Endothelial cell (in vitro differentiated cells): ENCODE results near the gene FBP2. TPM values are rescaled to one million over a fixed set of nuclear protein-coding genes. Genes with fewer than 3 reads are reported as not detected.

ENCODE experiments used
- DNase-seq: peaks from one replicate; pipeline ENCODE4 v3.0.0; 2021; ENCODE audit warnings: low spot score
- H3K27ac Mint-ChIP-seq: one replicate; pipeline ENCODE4 v1.8.0; 2021; ENCODE audit warnings: mixed read lengths, inconsistent platforms; ENCODE audit not compliant: unreplicated experiment
- H3K27me3 Mint-ChIP-seq: one replicate; pipeline ENCODE4 v1.8.0; 2021; ENCODE audit warnings: mild to moderate bottlenecking, moderate library complexity, mixed read lengths, inconsistent platforms; ENCODE audit not compliant: unreplicated experiment
- H3K36me3 Mint-ChIP-seq: one replicate; pipeline ENCODE4 v1.8.0; 2021; ENCODE audit warnings: mild to moderate bottlenecking, low read depth, mixed read lengths, inconsistent platforms; ENCODE audit not compliant: unreplicated experiment
- H3K4me1 Mint-ChIP-seq: one replicate; pipeline ENCODE4 v1.8.0; 2021; ENCODE audit warnings: mild to moderate bottlenecking, mixed read lengths, inconsistent platforms; ENCODE audit not compliant: unreplicated experiment
- H3K4me3 Mint-ChIP-seq: one replicate; pipeline ENCODE4 v1.8.0; 2021; ENCODE audit warnings: mild to moderate bottlenecking, mixed read lengths, inconsistent platforms; ENCODE audit not compliant: unreplicated experiment
- H3K9me3 Mint-ChIP-seq: one replicate; pipeline ENCODE4 v1.8.0; 2021; ENCODE audit warnings: mixed read lengths, inconsistent platforms; ENCODE audit not compliant: unreplicated experiment
- CTCF ChIP-seq: fragments of 200-600 bp; sonication (generic); IDR thresholded peaks from one replicate; pipeline ENCODE4 v1.5.0; 2021; ENCODE audit warnings: antibody characterized with exemption; ENCODE audit not compliant: unreplicated experiment
- total RNA-seq: library from RNA; stranded (reverse); fragmentation: NEBNext Ultra II Directional; extraction: Animal tissue kit (Norgen Biotek cat#: 25700); gene quantifications from one replicate; pipeline ENCODE4 v1.2.1, GENCODE V29; 2021; ENCODE audit not compliant: unreplicated experiment

FBP2 gene
- total RNA-seq, 1 donor from 2014 or later, result 0.28 TPM

- H3K27ac Mint-ChIP-seq, result no peak overlapping the region
- no peak for DNase-seq
- H3K9me3 Mint-ChIP-seq, result no peaks in the 10 kb centered on the region
- H3K36me3 Mint-ChIP-seq, result no peaks in the 10 kb centered on the region
- TF ChIP-seq CTCF, result no peak
- H3K4me1 Mint-ChIP-seq, result no peaks in the 10 kb centered on the region
- H3K4me3 Mint-ChIP-seq, result no peak overlapping the region
- H3K27me3 Mint-ChIP-seq, result peaks cover 1% of the 10 kb centered on the region
Observed at GRCh38 chr9:94525396-94526035, 68.1 kb downstream of the FBP2 start.

GRCh38 chr9:94517254-94517653 is 76.4 kb downstream of the FBP2 start:
- H3K9me3 Mint-ChIP-seq, result no peaks in the 10 kb centered on the region
- DNase-seq, result no peak
- no peak overlapping the region for H3K27ac Mint-ChIP-seq
- no peak overlapping the region for H3K4me3 Mint-ChIP-seq
- H3K27me3 Mint-ChIP-seq, result peaks cover 1% of the 10 kb centered on the region
- H3K4me1 Mint-ChIP-seq, result no peaks in the 10 kb centered on the region
- TF ChIP-seq CTCF, result no peak
- H3K36me3 Mint-ChIP-seq, result no peaks in the 10 kb centered on the region

- H3K27ac Mint-ChIP-seq, result no peak overlapping the region
- H3K27me3 Mint-ChIP-seq, result peaks cover 3% of the 10 kb centered on the region
- TF ChIP-seq CTCF, result no peak
- H3K9me3 Mint-ChIP-seq, result no peaks in the 10 kb centered on the region
- H3K4me1 Mint-ChIP-seq, result no peaks in the 10 kb centered on the region
- DNase-seq, result no peak
- H3K36me3 Mint-ChIP-seq, result no peaks in the 10 kb centered on the region
- H3K4me3 Mint-ChIP-seq, result no peak overlapping the region
Observed at GRCh38 chr9:94514722-94515121, 78.9 kb downstream of the FBP2 start.

- Mint-ChIP-seq H3K27ac (no peak overlapping the region), H3K4me1 (no peaks in the 10 kb centered on the region), H3K36me3 (no peaks in the 10 kb centered on the region), H3K27me3 (peaks cover 3% of the 10 kb centered on the region), H3K9me3 (no peaks in the 10 kb centered on the region), H3K4me3 (no peak overlapping the region)
- no peak for TF ChIP-seq CTCF
- DNase-seq, result no peak
Observed at GRCh38 chr9:94511955-94512265, 81.7 kb downstream of the FBP2 start.

- no peaks in the 10 kb centered on the region for H3K9me3 Mint-ChIP-seq
- no peaks in the 10 kb centered on the region for H3K4me1 Mint-ChIP-seq
- H3K27me3 Mint-ChIP-seq, result peaks cover 3% of the 10 kb centered on the region
- H3K4me3 Mint-ChIP-seq, result no peak overlapping the region
- TF ChIP-seq CTCF, result no peak
- DNase-seq, result no peak
- H3K36me3 Mint-ChIP-seq, result no peaks in the 10 kb centered on the region
- no peak overlapping the region for H3K27ac Mint-ChIP-seq
Observed at GRCh38 chr9:94511134-94511954, 82.3 kb downstream of the FBP2 start.
